ENCODE measurements around the gene GPR183. TPM values are rescaled to one million over a fixed set of nuclear protein-coding genes. Genes with fewer than 3 reads are reported as not detected.

GPR183 gene
- total and polyA plus RNA-seq, 2 of the 8 experiments (the other 6 are each of a cell fraction or from before 2014, with no cell fraction given), result not detected

DNA sequence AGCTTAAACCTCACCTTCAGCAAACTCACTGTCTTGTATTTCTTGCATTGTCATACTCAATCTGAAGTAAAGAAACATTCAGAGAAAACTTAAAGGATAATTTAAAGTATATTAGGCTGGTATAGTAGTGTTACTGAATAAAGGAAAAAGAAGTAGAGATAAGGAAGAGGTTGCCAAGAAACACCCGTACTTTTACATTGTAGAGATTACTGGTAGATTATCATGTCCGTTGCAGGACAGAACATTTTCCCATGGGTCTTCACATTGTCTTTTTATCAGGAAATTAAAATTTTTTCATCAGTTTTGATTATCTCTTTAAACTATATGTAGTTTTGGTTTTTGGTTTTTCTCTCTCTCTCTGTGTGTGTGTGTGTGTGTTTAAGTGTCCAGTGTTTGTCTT lies 19.9 kb upstream of the GPR183 start:
- no peak overlapping the region for H2AFZ ChIP-seq (ENCODE audit: low read length)
- H2BK12ac ChIP-seq (ENCODE audit: low read depth, low read length), result no peak overlapping the region
- H3K4ac ChIP-seq (replicated peaks; ENCODE audit: insufficient read length, low read depth, low read length), result no peak overlapping the region
- no peak overlapping the region for H2BK120ac ChIP-seq (replicated peaks; ENCODE audit: low read depth, low read length)
- H3K4me2 ChIP-seq (ENCODE audit: insufficient read depth in 1 of 2, low read depth in 2 of 2, low read length in 2 of 2), result no peak overlapping the region
- no peak for FAIRE-seq
- WGBS, 2 experiments (ENCODE audit: extremely low coverage in 1 of 2, insufficient coverage in 1 of 2, insufficient read length in 1 of 2, insufficient replicate concordance in 2 of 2, low coverage in 1 of 2, low lambda C conversion rate in 2 of 2, missing lambda C conversion rate in 1 of 2), result 96% methylated on average over 2 of the region's 2 CpGs; no CpG with 5 or more reads in 1 of the 2 experiments
- no peak overlapping the region for H4K5ac ChIP-seq (ENCODE audit: insufficient read length, low read depth, low read length)
- H3K36me3 ChIP-seq (ENCODE audit: control insufficient read depth in 2 of 4, insufficient read depth in 4 of 4, low read length in 3 of 4), result peaks cover 0 to 3% (median 1%) of the 10 kb centered on the region in 4 experiments; a peak in 4 of 8 replicates
- no peak overlapping the region for H3K18ac ChIP-seq (ENCODE audit: extremely low read depth, low read length)
- H4K20me1 ChIP-seq (replicated peaks in 1 of 2; ENCODE audit: control insufficient read depth in 1 of 2, insufficient read depth in 2 of 2, low read length in 2 of 2), result peaks cover 0 to 1% of the 10 kb centered on the region in 2 experiments
- no peaks in the 10 kb centered on the region for H3K79me2 ChIP-seq (ENCODE audit: control insufficient read depth in 1 of 2, insufficient read depth in 2 of 2, low read length in 2 of 2)
- no peaks in the 10 kb centered on the region for H3K23me2 ChIP-seq (ENCODE audit: low read depth, low read length)
- no peak overlapping the region for H2BK15ac ChIP-seq (ENCODE audit: low read length)
- no peaks in the 10 kb centered on the region for H3K9me3 ChIP-seq (ENCODE audit: insufficient read depth in 2 of 2, low read depth in 1 of 2, low read length in 1 of 2)
- H2BK20ac ChIP-seq (ENCODE audit: low read length), result no peak overlapping the region
- no peak overlapping the region for H3K9ac ChIP-seq (replicated peaks in 1 of 4; ENCODE audit: extremely low read depth in 1 of 4, low read depth in 3 of 4, low read length in 3 of 4)
- H3K23ac ChIP-seq (ENCODE audit: insufficient read length), result no peak overlapping the region
- CTCF ChIA-PET (ENCODE audit: partially characterized antibody), result interaction anchor here (0.7 kb wide), 1 partner anchor 8 kb away, joined by 3 read pairs; no protein-coding TSS in a partner anchor
- no peaks in the 10 kb centered on the region for H3K27me3 ChIP-seq (replicated peaks in 1 of 4; ENCODE audit: control insufficient read depth in 3 of 4, extremely low read depth in 1 of 4, insufficient read depth in 3 of 4, low read length in 3 of 4)
- no peak overlapping the region for H3K14ac ChIP-seq (ENCODE audit: insufficient read length)
- no peak overlapping the region for H2AK5ac ChIP-seq (ENCODE audit: low read depth, low read length)
- H3K56ac ChIP-seq (replicated peaks; ENCODE audit: insufficient read length, low read depth, low read length), result no peak overlapping the region
- POLR2A ChIA-PET (ENCODE audit: partially characterized antibody), result no interaction called here
- no peak overlapping the region for H2BK5ac ChIP-seq (ENCODE audit: low read depth, low read length)
- no peak overlapping the region for H3K4me3 ChIP-seq (ENCODE audit: extremely low read depth in 1 of 4, insufficient read depth in 2 of 4, low read depth in 3 of 4, low read length in 4 of 4)
- H3K4me1 ChIP-seq (replicated peaks in 1 of 4; ENCODE audit: control insufficient read depth in 3 of 4, insufficient read depth in 4 of 4, low read length in 3 of 4), result no peaks in the 10 kb centered on the region
- H4K8ac ChIP-seq (ENCODE audit: extremely low read depth, insufficient read depth, low read length), result no peak overlapping the region
- H4K91ac ChIP-seq (replicated peaks; ENCODE audit: insufficient read length, low read length), result no peak overlapping the region
- no peaks in the 10 kb centered on the region; the same call in 1 of the 2 replicates for H3K79me1 ChIP-seq (ENCODE audit: low read depth, low read length)
- H3K27ac ChIP-seq (ENCODE audit: low read depth, low read length), result no peak overlapping the region
- DNase-seq (ENCODE audit: low read depth in 1 of 2, low spot score in 2 of 2), result no peak
- TF ChIP-seq RXRA (IDR thresholded peaks at IDR 0.05; ENCODE audit: insufficient read depth, low read depth, low read length), result no peak
- no peak for TF ChIP-seq ZNF274 (IDR thresholded peaks at IDR 0.05; ENCODE audit: borderline replicate concordance, extremely low read depth, low read length)
- TF ChIP-seq KDM1A (IDR thresholded peaks at IDR 0.05; ENCODE audit: borderline replicate concordance, low read length), result no peak
- TF ChIP-seq TAF7 (optimal IDR thresholded peaks at IDR 0.05; ENCODE audit: borderline replicate concordance, low read depth, low read length), result no peak
- TF ChIP-seq TBP (IDR thresholded peaks at IDR 0.05; ENCODE audit: low read depth, low read length), result no peak
- no peak for TF ChIP-seq ASH2L (IDR thresholded peaks at IDR 0.05; ENCODE audit: low read length)
- no peak for TF ChIP-seq BRCA1 (IDR thresholded peaks at IDR 0.05; ENCODE audit: low read depth, low read length)
- TF ChIP-seq, protein P1, sequence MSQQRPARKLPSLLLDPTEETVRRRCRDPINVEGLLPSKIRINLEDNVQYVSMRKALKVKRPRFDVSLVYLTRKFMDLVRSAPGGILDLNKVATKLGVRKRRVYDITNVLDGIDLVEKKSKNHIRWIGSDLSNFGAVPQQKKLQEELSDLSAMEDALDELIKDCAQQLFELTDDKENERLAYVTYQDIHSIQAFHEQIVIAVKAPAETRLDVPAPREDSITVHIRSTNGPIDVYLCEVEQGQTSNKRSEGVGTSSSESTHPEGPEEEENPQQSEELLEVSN (IDR thresholded peaks at IDR 0.05), result no peak
- TF ChIP-seq BCL11A (IDR thresholded peaks at IDR 0.05; ENCODE audit: low read depth in 2 of 2, low read length in 2 of 2), result no peak
- TF ChIP-seq EGR1 (IDR thresholded peaks at IDR 0.05; ENCODE audit: borderline replicate concordance, low read depth, low read length), result no peak
- TF ChIP-seq CREB1 (IDR thresholded peaks at IDR 0.05), result no peak
